ENCODE results near the gene ITPKB.

Gene ITPKB

DNA sequence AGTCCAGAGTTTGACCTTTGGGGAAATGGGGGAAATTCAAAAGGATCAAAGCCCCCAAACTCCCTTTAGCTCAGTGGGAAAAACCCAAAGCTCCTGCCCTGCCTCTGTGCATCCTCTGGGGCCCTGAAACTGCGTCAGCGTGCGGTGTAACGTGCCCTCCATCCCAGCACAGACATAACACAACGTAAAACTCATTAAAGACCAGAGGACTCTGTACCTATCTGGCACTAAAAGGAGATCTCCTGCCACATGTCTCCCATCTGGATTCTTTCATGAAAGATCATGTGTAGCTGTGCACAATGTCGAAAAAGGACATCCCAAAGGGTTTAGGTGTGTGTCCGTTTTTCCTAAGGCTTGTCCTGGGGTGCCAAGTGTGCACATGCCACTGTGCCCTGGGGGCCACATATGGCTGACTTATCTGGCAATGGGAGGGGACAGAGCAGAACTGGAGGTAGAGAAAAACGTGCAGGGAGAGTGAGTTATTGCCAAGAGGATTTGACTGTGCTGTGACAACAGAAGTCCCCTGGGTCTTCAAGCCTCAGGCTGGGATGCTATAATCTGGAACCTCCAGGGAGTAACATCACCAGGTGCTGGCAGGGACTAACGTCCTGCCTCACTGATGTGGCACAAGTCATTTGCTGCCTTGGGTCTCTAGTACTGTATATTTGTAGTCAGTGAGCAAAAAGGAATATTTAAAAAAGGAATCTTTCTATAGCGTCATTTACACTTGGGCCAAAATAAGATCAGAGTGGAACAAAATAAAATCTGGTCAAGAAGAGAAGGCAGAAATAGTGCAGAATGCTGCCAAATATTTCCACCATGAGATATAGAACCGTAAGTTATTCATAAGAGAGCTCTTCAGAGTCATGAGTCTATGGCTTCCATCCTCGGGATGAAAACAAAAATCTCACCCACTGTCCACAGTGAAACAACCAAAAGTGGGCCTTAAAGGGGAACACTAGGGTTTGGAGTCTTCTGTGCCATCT lies 52.3 kb downstream of the ITPKB start:
- no peak for DNase-seq (ENCODE audit: low read depth)
- H3K4me3 ChIP-seq (ENCODE audit: low read depth, low read length), result no peak overlapping the region
- TF ChIP-seq CTCF (IDR thresholded peaks at IDR 0.05; ENCODE audit: low read depth, low read length) (no peak), POLR2A (IDR thresholded peaks at IDR 0.05; ENCODE audit: extremely low read depth, insufficient read length) (no peak), MYC (IDR thresholded peaks at IDR 0.05; ENCODE audit: low read depth, low read length) (no peak)
- TF ChIP-seq, protein P1, sequence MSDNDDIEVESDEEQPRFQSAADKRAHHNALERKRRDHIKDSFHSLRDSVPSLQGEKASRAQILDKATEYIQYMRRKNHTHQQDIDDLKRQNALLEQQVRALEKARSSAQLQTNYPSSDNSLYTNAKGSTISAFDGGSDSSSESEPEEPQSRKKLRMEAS (IDR thresholded peaks at IDR 0.05; ENCODE audit: low read depth, low read length), result no peak

DNA sequence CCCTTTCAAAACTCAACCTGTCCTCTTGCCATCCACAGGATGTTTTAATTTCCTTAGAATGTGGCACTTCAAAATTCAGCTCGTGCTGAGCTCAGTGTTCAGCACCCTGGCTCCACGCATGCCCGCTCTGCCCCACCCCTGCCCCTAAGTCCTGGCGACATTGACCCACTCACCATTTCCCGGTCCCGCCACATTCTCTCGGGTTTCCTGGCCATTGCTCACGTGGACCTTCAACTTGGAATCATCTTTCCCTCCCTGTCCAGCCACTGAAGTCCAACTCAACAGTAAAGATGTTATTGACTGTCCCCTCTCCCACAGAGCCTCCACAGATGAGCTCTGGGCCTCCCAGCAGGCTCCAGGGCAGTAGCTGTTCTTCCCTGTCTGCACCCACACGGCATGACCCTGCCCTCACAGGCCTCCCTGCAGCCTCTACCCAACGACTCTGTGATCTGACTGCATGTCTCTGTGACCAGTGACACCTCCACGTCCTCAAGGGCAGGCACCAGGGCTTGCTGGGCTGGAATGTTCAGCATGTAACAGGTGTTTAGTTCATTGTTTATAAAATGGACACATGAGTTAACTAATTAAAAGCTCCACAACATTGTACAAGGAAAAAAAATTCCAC lies 53.8 kb downstream of the ITPKB start:
- DNase-seq (ENCODE audit: low read depth), result no peak
- no peak overlapping the region for H3K4me3 ChIP-seq (ENCODE audit: low read depth, low read length)
- no peak for TF ChIP-seq POLR2A (IDR thresholded peaks at IDR 0.05; ENCODE audit: extremely low read depth, insufficient read length)
- TF ChIP-seq MYC (IDR thresholded peaks at IDR 0.05; ENCODE audit: low read depth, low read length), result no peak
- TF ChIP-seq, protein P1 (IDR thresholded peaks at IDR 0.05; ENCODE audit: low read depth, low read length), result no peak
- TF ChIP-seq CTCF (IDR thresholded peaks at IDR 0.05; ENCODE audit: low read depth, low read length), result no peak

DNA sequence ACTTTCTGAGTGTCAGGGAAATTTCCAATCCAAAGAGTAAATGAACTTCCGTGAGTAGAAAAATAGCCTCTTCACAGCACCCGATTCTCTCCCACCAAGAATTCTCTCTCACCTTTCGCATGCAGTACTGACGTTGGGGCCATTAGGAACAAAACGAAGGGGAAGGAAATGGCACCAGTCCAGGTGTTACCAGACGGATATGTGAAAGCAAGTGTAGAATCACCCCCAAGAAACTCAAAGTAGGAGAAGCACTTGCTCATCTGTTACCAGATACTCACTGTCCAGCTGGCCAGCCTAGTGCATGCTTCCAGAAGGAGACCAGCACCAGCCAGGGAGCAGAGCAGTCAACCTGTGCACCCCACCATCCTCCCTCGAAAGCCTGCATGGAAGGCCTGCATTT lies 55.1 kb downstream of the ITPKB start:
- TF ChIP-seq, protein P1 (IDR thresholded peaks at IDR 0.05; ENCODE audit: low read depth, low read length), result no peak
- TF ChIP-seq MYC (IDR thresholded peaks at IDR 0.05; ENCODE audit: low read depth, low read length) (no peak), POLR2A (IDR thresholded peaks at IDR 0.05; ENCODE audit: extremely low read depth, insufficient read length) (no peak), CTCF (IDR thresholded peaks at IDR 0.05; ENCODE audit: low read depth, low read length) (no peak)
- H3K4me3 ChIP-seq (ENCODE audit: low read depth, low read length), result no peak overlapping the region
- no peak for DNase-seq (ENCODE audit: low read depth)

GRCh38 chr1:226682871-226683814 lies 55.9 kb downstream of the ITPKB start:
- H3K4me3 ChIP-seq (ENCODE audit: low read depth, low read length), result no peak overlapping the region
- TF ChIP-seq CTCF (IDR thresholded peaks at IDR 0.05; ENCODE audit: low read depth, low read length) (no peak), POLR2A (IDR thresholded peaks at IDR 0.05; ENCODE audit: extremely low read depth, insufficient read length) (no peak), MYC (IDR thresholded peaks at IDR 0.05; ENCODE audit: low read depth, low read length) (no peak)
- TF ChIP-seq, protein P1 (IDR thresholded peaks at IDR 0.05; ENCODE audit: low read depth, low read length), result no peak
- no peak for DNase-seq (ENCODE audit: low read depth)
